HG02938 (cell line): Measurements from ENCODE around the gene TUBGCP5.

ENCODE experiments used
- ATAC-seq: cut with Tn5 transposase; IDR thresholded peaks from one replicate; pipeline ENCODE4 v1.9.1; 2021; ENCODE audit warnings: mild to moderate bottlenecking, moderate library complexity; ENCODE audit not compliant: unreplicated experiment

TUBGCP5 gene

GRCh38 chr15:22954798-22955543, 84.4 kb downstream of the TUBGCP5 start:
- no peak for ATAC-seq

DNA sequence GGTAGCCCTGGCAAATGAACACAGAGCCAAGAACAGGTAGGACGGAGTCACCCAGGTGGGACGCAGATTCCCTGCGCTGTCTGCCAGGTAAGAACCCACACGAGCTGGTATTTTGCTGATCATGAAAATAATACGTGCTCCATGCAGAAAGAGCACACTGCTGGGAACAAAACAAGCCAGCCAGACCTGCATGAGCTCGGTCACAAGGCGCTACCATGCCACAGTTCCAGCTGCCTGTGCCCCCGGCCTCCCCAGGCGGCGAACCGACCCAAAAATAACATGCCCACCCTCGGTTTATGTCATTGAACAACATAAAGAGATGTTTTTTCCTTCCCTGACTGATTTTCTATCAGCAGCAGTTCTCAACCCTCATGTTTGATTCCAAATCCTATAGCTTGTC, 85.0 kb downstream of the TUBGCP5 start:
- no peak for ATAC-seq

- no peak for ATAC-seq
Measured at GRCh38 chr15:22952796-22953579, 86.4 kb downstream of the TUBGCP5 start.

- no peak for ATAC-seq
Measured at GRCh38 chr15:22951381-22952280, 87.7 kb downstream of the TUBGCP5 start.

- no peak for ATAC-seq
Measured at GRCh38 chr15:22951031-22951380, 88.4 kb downstream of the TUBGCP5 start.

GRCh38 chr15:22950256-22950990, 88.9 kb downstream of the TUBGCP5 start:
- no peak for ATAC-seq
